ENCODE measurements around the gene TCP1. TPM values are rescaled to one million over a fixed set of nuclear protein-coding genes. Genes with fewer than 3 reads are reported as not detected.
"Not testable (repeated sequence)": the region's sequence is repeated elsewhere in the genome, so short reads cannot be mapped to it uniquely, and the experiment has no call there.

The TCP1 gene
- total RNA-seq, 1 donor from 2014 or later, result 227 TPM

DNA sequence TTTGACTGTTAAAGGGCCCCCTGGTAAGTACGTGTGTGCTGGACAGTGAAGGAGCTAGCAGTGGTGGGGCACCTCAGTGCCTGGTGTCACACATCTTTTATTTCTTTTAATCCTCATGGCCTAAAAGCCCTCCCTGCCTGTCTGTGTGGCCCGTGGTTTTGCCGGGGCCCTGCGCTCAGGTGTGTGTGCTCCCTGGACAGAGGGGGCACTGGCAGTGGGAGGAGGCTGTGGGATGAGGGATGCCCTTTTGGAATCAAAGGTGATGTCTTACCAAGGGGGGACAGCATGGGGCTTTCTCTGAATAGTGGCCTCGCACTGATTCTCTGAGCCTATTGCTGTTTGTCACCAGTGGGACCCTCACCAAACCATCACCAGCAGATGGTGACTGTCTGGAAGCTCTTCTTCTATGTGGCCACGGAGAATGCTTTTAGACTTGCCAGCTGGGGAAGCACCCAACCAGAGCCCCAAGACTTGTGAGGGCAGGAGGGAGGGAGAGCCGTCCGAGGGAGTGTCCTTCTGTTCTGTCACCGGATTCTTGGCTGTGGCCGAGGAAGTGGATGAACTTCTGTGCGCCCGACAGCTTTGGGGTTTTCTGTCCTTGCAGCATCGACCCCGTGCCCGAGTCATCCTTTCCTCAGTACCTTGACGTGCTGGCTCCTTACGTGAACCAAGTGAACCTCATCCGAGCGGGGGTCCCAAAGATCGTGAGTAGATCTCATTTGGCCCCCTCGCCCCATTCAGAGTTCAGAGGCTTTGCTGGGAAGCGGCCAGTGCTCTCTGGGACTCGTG, 28.7 kb upstream of the TCP1 start:
- intact Hi-C loops (cut with micrococcal nuclease), result no loop called here

GRCh38 chr6:159816775-159817174, 27.4 kb upstream of the TCP1 start:
- intact Hi-C loops (cut with micrococcal nuclease), result not testable (repeated sequence)

- intact Hi-C loops (cut with micrococcal nuclease), result loop anchor here (2.0 kb wide), 1 partner anchor 15 kb away; the partner anchor contains the start of gene PNLDC1
These were observed 26.0 kb upstream of the TCP1 start for GRCh38 chr6:159815410-159815809.

DNA sequence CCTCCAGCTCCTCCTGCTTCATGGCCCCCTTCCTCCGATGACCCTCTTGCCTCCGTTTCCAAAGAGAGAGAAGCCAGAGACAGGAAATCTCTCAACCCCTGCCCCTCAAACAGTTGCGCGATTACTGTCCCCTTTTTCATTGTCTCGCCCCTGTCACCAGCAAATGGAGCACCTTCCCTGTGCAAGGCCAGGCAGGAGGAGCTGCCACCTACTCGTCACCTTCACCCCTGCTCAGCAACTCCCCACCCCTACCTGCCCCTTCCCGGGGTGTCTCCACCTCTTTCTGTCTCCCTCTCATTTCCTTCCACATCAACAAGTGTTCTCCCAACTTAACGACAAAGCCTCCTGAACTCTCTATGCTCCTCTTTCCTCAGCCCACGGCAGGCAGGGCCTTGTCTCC, 24.4 kb upstream of the TCP1 start:
- intact Hi-C loops (cut with micrococcal nuclease), result loop anchor here (2.0 kb wide), 1 partner anchor 13 kb away; the partner anchor contains the start of gene PNLDC1

DNA sequence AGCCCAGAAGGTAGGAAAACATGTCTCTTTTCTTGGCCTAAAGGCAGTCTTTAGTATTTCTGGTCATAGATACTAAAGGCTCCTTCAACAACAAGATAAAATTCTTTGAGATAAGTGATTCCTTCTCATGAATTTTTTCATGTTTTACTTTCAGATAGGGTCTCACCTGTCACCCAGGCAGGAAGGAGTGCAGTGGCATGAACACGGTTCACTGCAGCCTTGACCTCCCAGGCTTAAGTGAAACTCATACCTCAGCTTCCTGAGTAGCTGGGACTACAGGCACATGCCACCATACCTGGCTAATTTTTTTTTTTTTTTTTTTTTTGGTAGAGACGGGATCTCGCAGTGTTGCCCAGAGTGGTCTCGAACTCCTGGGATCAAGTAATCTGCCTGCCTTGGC, 19.7 kb upstream of the TCP1 start:
- intact Hi-C loops (cut with micrococcal nuclease), result no loop called here

DNA sequence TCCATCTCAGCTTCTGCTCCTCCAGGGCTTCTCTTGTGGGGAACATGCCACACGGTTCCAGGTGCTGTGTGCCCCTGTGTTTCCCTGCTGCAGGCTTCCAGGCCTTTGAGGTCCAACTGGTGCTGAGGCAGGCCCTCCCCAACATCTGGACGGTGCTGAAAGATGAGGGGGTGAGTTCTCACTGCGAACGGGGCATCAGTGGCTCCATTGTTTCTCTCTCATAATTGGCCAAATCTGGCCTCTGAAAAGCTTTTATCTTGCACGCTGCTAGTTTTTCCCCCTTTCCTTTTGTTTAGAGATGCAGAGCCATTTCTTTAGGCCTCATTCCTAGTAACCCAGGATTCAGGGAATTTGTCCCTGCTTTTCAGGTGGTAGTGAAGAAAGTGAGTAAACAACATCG, 19.2 kb upstream of the TCP1 start:
- intact Hi-C loops (cut with micrococcal nuclease), result no loop called here

DNA sequence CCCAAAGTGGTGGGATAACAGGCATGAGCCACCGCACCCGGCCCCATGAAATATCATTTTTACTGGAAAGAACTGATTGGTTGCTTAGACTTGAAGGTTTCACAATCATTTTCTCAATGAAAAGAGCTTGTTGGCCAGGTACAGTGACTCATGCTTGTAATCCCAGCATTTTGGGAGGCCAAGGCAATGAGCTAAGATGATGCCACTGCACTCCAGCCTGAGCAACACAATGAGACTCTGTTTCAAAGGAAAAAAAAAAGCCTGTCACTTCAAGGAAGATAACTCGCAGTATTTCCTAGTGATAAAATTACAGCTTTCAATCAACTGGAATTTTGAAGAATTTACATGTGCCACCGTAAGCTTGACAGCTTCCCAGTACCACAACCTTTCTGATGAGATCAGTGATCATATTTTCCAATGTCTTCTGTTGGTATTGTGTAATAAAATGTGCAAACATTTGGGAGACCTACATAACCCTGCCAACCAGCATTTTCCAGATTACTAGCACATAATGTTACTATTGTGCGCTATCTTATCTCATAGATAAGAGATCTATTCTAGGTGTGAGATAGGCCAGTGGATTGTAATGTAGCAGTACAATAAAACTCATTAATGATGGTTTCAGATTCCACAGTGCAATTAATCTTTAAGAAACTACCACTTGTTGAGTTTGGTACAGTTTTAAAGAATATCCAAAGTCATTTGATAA, 17.9 kb upstream of the TCP1 start:
- intact Hi-C loops (cut with micrococcal nuclease), result no loop called here

GRCh38 chr6:159806021-159806458, 16.6 kb upstream of the TCP1 start:
- intact Hi-C loops (cut with micrococcal nuclease), result no loop called here

GRCh38 chr6:159805440-159806020, 16.1 kb upstream of the TCP1 start:
- intact Hi-C loops (cut with micrococcal nuclease), result no loop called here

GRCh38 chr6:159804504-159804903, 15.1 kb upstream of the TCP1 start:
- intact Hi-C loops (cut with micrococcal nuclease), result no loop called here

GRCh38 chr6:159801935-159802334, 12.5 kb upstream of the TCP1 start:
- intact Hi-C loops (cut with micrococcal nuclease), result loop anchor here (2.0 kb wide), 1 partner anchor 13 kb away; no protein-coding TSS in a partner anchor

- intact Hi-C loops (cut with micrococcal nuclease), result loop anchor here (2.0 kb wide), 1 partner anchor 14 kb away; no protein-coding TSS in a partner anchor
These were observed 10.9 kb upstream of the TCP1 start, which contains the start of gene PNLDC1 for GRCh38 chr6:159800141-159800865. Gene PNLDC1 (plus strand): TSS chr6:159800276. CDS start chr6:159800308, 32 bp downstream.

DNA sequence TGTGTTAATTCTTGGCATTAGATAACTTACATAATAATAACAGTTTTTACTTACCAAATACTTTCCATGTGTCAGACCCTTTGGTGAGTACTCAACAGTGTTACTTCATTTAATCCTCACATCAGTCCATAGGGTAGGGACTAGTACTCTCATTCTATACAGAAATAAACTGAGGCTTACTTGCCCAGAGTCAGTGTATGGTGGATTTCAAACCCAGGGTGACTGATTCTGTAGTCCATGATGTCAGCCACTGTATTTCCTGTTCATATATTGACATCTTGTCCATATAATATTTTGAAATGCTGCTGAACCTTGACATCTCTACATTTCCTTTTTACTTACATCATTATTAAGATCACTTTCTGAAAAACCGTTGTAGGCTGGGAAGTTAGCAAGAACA, 8.2 kb upstream of the TCP1 start:
- intact Hi-C loops (cut with micrococcal nuclease), result no loop called here

- intact Hi-C loops (cut with micrococcal nuclease), result loop anchor here (5.0 kb wide), 1 partner anchor 1628 kb away; the partner anchor contains the start of genes GTF2H5 and SERAC1
These were observed 5.6 kb upstream of the TCP1 start for GRCh38 chr6:159794976-159795375.

DNA sequence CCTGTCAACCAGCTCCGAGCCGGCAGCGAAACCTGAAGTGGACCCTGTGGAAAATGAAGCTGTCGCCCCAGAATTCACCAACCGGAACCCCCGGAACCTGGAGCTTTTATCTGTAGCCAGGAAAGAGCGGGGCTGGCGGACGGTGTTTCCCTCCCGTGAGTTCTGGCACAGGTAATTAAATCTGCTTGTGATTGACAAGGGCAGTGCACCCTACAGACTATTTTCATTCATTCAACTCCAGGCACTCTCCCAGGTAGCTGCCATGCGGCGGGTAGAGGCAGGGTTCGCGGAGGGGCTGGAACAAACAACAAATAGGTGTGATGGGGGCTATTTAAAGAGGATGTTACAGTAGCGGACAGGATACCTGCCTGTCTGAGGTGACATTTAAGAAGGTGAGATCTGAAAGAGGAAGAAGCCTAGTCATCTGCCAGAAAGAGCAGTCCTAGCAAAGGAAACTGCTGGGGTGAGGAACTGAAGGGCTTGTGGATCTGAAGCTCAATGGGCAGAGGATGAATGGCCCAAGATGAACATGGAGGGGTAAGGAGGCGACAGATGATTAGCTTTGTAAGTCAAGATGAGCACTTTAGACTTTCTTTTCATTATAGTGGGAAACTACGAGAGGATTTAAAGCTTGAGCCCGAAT, 1.7 kb upstream of the TCP1 start:
- intact Hi-C loops (cut with micrococcal nuclease), result loop anchor here (1.0 to 5.0 kb wide), 7 partner anchors 29 to 1624 kb away; partner anchors contain the start of genes GTF2H5 and SERAC1

GRCh38 chr6:159790149-159790955, 950 bp upstream of the TCP1 start, which contains the start of gene MRPL18:
Gene MRPL18 (plus strand): TSS chr6:159790467. CDS start chr6:159790588, 121 bp downstream.
- intact Hi-C loops (cut with micrococcal nuclease), result loop anchor here (1.0 to 5.0 kb wide), 7 partner anchors 30 to 1623 kb away; partner anchors contain the start of genes GTF2H5 and SERAC1

DNA sequence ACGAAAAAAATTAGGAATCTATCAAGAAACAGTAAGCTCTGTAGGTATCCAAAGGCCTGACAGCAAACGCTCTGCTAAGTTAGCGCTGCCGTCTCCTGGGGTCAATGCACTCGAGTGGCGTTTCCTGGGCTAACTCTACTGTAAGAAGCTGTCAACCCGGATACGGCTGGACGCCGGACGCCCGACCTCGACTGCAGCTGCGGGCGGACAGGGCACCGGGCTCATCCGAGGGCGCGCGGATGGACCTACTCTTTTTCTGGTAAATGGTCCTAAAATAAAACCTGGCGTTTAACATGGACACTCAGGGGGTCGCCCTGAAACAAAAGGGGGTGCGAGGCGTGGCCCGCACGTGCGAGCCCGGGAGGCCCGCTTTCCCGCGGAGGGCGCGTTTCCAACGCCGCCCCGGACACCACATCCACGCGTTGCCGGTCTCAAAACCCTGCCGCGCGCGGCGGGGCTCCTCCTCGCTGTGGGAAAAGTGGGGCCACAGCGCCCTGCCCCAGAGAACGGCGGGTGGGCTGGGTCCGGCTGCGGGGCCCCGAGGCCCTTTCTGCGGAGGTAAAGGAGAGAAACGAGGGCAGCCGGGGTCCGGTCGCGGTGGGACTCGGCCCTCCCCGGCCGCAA, 537 bp downstream of the TCP1 start:
- intact Hi-C loops (cut with micrococcal nuclease), result loop anchor here (1.0 to 5.0 kb wide), 9 partner anchors 27 to 1147 kb away; partner anchors contain the start of genes ACAT2, DYNLT1, SOD2 and WTAP

DNA sequence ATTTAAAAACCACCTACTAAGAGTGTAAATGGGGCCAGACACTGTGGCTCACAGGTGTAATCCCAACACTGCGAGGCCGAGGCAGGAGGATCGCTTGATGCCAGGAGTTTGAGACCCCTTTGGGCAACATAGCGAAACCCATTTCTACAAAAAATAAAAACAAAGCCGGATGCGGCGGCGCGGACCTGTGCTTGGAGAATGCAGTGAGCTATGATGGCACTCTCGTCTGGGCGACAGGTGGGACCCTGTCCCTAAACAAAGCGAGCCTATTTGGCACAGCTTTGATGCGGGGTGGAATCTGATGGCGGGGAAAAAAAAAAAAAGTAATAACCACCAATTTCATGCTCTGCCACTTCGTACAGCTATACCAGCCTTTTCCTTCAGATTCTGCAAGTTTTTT, 1.1 kb downstream of the TCP1 start:
- intact Hi-C loops (cut with micrococcal nuclease), result loop anchor here (5.0 kb wide), 1 partner anchor 1146 kb away; the partner anchor contains the start of gene DYNLT1

Measured in T-helper 1 cell treated with Interleukin-12 subunit alpha and Interleukin-12 subunit beta and Interleukin-4 antibody, amounts not matched to agents 30 ng/mL and 1 ng/mL, for 36 hours (primary cell).